HL-60 (cell line): ENCODE measurements around the gene PPARGC1A.

Experiments used
- DNase-seq, 2 experiments: peaks; one replicate each; pipeline ENCODE4 v3.0.0-alpha.2; 2010 to 2020; ENCODE audit warnings: low read depth in 1 of 2, low spot score in 1 of 2
- H3K27ac ChIP-seq: fragments of 250-450 bp; sonication (Bioruptor Pico); replicated peaks from 2 replicates; pipeline ENCODE4 v1.5.1; 2020; ENCODE audit warnings: mild to moderate bottlenecking, moderate library complexity
- H3K27me3 ChIP-seq: fragments of 250-450 bp; sonication (Bioruptor Pico); 2 replicates; pipeline ENCODE4 v1.5.1; 2021; ENCODE audit warnings: mild to moderate bottlenecking, moderate library complexity; ENCODE audit not compliant: insufficient read depth, poor library complexity, severe bottlenecking
- H3K4me3 ChIP-seq: replicated peaks from 2 replicates; pipeline ENCODE4 v1.5.1; 2011; ENCODE audit warnings: mild to moderate bottlenecking, control low read depth, low read length; ENCODE audit not compliant: insufficient read depth
- CTCF ChIP-seq: IDR thresholded peaks from one replicate; pipeline ENCODE4 v1.5.1; 2011; ENCODE audit warnings: low read length, control low read depth, inconsistent platforms; ENCODE audit not compliant: insufficient read depth
- GABPA ChIP-seq: IDR thresholded peaks from 2 replicates; pipeline ENCODE4 v1.6.1; 2012; ENCODE audit warnings: low read depth
- POLR2AphosphoS5 ChIP-seq: IDR thresholded peaks from 2 replicates; pipeline ENCODE4 v1.6.1; 2012; ENCODE audit warnings: low read depth
- REST ChIP-seq: IDR thresholded peaks from 2 replicates; pipeline ENCODE4 v1.6.1; 2012; ENCODE audit warnings: low read depth; ENCODE audit not compliant: insufficient replicate concordance
- SPI1 ChIP-seq: IDR thresholded peaks from 2 replicates; pipeline ENCODE4 v1.6.1; 2012; ENCODE audit warnings: low read depth, mild to moderate bottlenecking, borderline replicate concordance

PPARGC1A gene

GRCh38 chr4:23838131-23838530 is 51.7 kb downstream of the PPARGC1A start:
- Histone ChIP-seq H3K27me3 (no peaks in the 10 kb centered on the region), H3K4me3 (no peak overlapping the region), H3K27ac (no peak overlapping the region)
- DNase-seq: no peak
- no peak for TF ChIP-seq SPI1
- TF ChIP-seq REST: no peak
- TF ChIP-seq CTCF: no peak
- no peak for TF ChIP-seq POLR2AphosphoS5

GRCh38 chr4:23837371-23837770 is 52.5 kb downstream of the PPARGC1A start:
- Histone ChIP-seq H3K27ac (no peak overlapping the region), H3K27me3 (no peaks in the 10 kb centered on the region), H3K4me3 (no peak overlapping the region)
- no peak for DNase-seq
- TF ChIP-seq GABPA (no peak), POLR2AphosphoS5 (no peak), SPI1 (no peak), REST (no peak), CTCF (no peak)

- TF ChIP-seq GABPA (no peak), REST (no peak), SPI1 (no peak), CTCF (no peak), POLR2AphosphoS5 (no peak)
- H3K4me3 ChIP-seq: no peak overlapping the region
- H3K27me3 ChIP-seq: no peaks in the 10 kb centered on the region
- DNase-seq: no peak
- no peak overlapping the region for H3K27ac ChIP-seq
Observed at GRCh38 chr4:23835774-23836478, 53.9 kb downstream of the PPARGC1A start.
